T1000 (cell line): ENCODE measurements around the gene GPX4.

ENCODE experiments used
- DNase-seq: peaks from one replicate; lab custom pipeline; 2025; ENCODE audit warnings: mixed read lengths; lab: John Stamatoyannopoulos, UW

GPX4 gene

GRCh38 chr19:1084024-1084868 lies 19.5 kb upstream of the GPX4 start:
- no peak for DNase-seq

- no peak for DNase-seq
These were observed 18.6 kb upstream of the GPX4 start for GRCh38 chr19:1085053-1085658.

- DNase-seq = no peak
These were observed 17.9 kb upstream of the GPX4 start for GRCh38 chr19:1085676-1086442.

- DNase-seq = no peak
These were observed 17.2 kb upstream of the GPX4 start for GRCh38 chr19:1086613-1087012.

- DNase-seq = no peak
These were observed 15.9 kb upstream of the GPX4 start for GRCh38 chr19:1087813-1088415.

- no peak for DNase-seq
These were observed 15.3 kb upstream of the GPX4 start for GRCh38 chr19:1088416-1089010.

GRCh38 chr19:1089126-1089771 lies 14.5 kb upstream of the GPX4 start:
- no peak for DNase-seq

GRCh38 chr19:1089891-1090290 lies 13.9 kb upstream of the GPX4 start:
- no peak for DNase-seq

- no peak for DNase-seq
These were observed 12.9 kb upstream of the GPX4 start for GRCh38 chr19:1090731-1091543.

- DNase-seq = no peak
These were observed 12.1 kb upstream of the GPX4 start for GRCh38 chr19:1091544-1092175.

- no peak for DNase-seq
These were observed 10.5 kb upstream of the GPX4 start for GRCh38 chr19:1093330-1093729.

- no peak for DNase-seq
These were observed 9.8 kb upstream of the GPX4 start for GRCh38 chr19:1093811-1094553.

GRCh38 chr19:1094655-1094977 lies 9.2 kb upstream of the GPX4 start:
- no peak for DNase-seq

- DNase-seq = peak; percentile 98
These were observed 8.7 kb upstream of the GPX4 start, which contains the start of gene POLR2E for GRCh38 chr19:1094978-1095701. POLR2E (minus strand) TSS chr19:1095375; CDS start chr19:1095315, 60 bp downstream.

GRCh38 chr19:1097810-1098176 lies 6.0 kb upstream of the GPX4 start:
- no peak for DNase-seq

GRCh38 chr19:1098177-1099051 lies 5.4 kb upstream of the GPX4 start:
- DNase-seq = no peak

- no peak for DNase-seq
These were observed 2.5 kb upstream of the GPX4 start for GRCh38 chr19:1101337-1101698.
